HepG2 (cell line): ENCODE measurements around the gene GPC6. TPM values are rescaled to one million over a fixed set of nuclear protein-coding genes. Genes with fewer than 3 reads are reported as not detected.

ENCODE experiments used
- ATAC-seq: fragments of 200-7000 bp; cut with Tn5 transposase; 3 replicates; pipeline ENCODE4 v1.9.1; 2020; ENCODE audit warnings: mild to moderate bottlenecking, moderate library complexity
- BruUV-seq: library from RNA; stranded (reverse); fragments of 400-500 nt; replicated peaks from 2 replicates; lab custom pipeline; 2021; lab: Mats Ljungman, UMichigan
- CTCF ChIA-PET: fragments of 300-600 bp; formaldehyde crosslinking; extraction: SDS; loops from one replicate; lab custom pipeline; 2021; ENCODE audit warnings: low total read pairs, inconsistent platforms, low intra/inter-chr PET ratio; lab: Yijun Ruan, JAX
- POLR2A ChIA-PET: fragments of 350-600 bp; sonication (Branson Sonifier 250); formaldehyde crosslinking; loops from one replicate; lab custom pipeline; 2020; ENCODE audit warnings: antibody characterized with exemption, inconsistent platforms; lab: Yijun Ruan, JAX
- DNase-seq: peaks from one replicate; pipeline ENCODE4 v3.0.0-alpha.2; 2015; ENCODE audit warnings: low spot score
- FAIRE-seq: peaks from 3 replicates; lab custom pipeline; 2011; peaks lifted over from hg19 to GRCh38; lab: Jason Lieb, UNC
- H2AFZ ChIP-seq: one replicate; pipeline ENCODE4 v1.6.1; 2011; ENCODE audit warnings: low read length, inconsistent platforms
- H3K27ac ChIP-seq: fragments of 300-600 bp; 3 replicates; pipeline ENCODE4 v1.8.0; 2011; ENCODE audit warnings: mixed run types, mild to moderate bottlenecking, mixed read lengths, low read length, inconsistent platforms; ENCODE audit not compliant: insufficient read depth; ENCODE audit errors: extremely low read length
- H3K27me3 ChIP-seq, 2 experiments: fragments of 200-600 bp in 1 of 2; 2 replicates in 1 of 2; 3 replicates in 1 of 2; pipeline versions ENCODE4 v1.6.0 to v1.8.0; 2011; ENCODE audit warnings: low read length in 2 of 2, mild to moderate bottlenecking in 2 of 2, moderate library complexity in 2 of 2, inconsistent platforms in 1 of 2; ENCODE audit not compliant: insufficient read depth in 2 of 2, control insufficient read depth in 1 of 2
- H3K36me3 ChIP-seq, 2 experiments: fragments of 200-600 bp in 1 of 2; replicated peaks in 1 of 2; 2 replicates in 1 of 2; 3 replicates in 1 of 2; pipeline versions ENCODE4 v1.5.1 to v1.8.0; 2011; ENCODE audit warnings: low read length in 2 of 2, inconsistent platforms in 1 of 2; ENCODE audit not compliant: insufficient read depth in 2 of 2, control insufficient read depth in 1 of 2
- H3K4me1 ChIP-seq: 2 replicates; pipeline ENCODE4 v1.5.1; 2012; ENCODE audit warnings: low read length, inconsistent platforms; ENCODE audit not compliant: insufficient read depth
- H3K4me2 ChIP-seq: 2 replicates; pipeline ENCODE4 v1.6.0; 2011; ENCODE audit warnings: low read depth, low read length, inconsistent platforms
- H3K4me3 ChIP-seq, 3 experiments: fragments of 200-600 bp in 1 of 3; sonication (generic), shearing (Covaris generic) in 1 of 3; replicated peaks in 1 of 3; 2 replicates each; pipeline ENCODE4 v1.5.1; 2011 to 2016; ENCODE audit warnings: low read length in 3 of 3, inconsistent platforms in 2 of 3, low read depth in 2 of 3, mild to moderate bottlenecking in 2 of 3, control low read depth in 1 of 3, mixed read lengths in 1 of 3; ENCODE audit not compliant: insufficient read depth in 1 of 3
- H3K79me2 ChIP-seq: one replicate; pipeline ENCODE4 v1.6.1; 2011; ENCODE audit warnings: low read length, inconsistent platforms; ENCODE audit not compliant: insufficient read depth
- H3K9ac ChIP-seq: 2 replicates; pipeline ENCODE4 v1.6.0; 2011; ENCODE audit warnings: mild to moderate bottlenecking, low read depth, low read length, inconsistent platforms; ENCODE audit not compliant: insufficient read depth
- H3K9me3 ChIP-seq: 2 replicates; pipeline ENCODE4 v1.5.1; 2012; ENCODE audit warnings: mild to moderate bottlenecking, low read length
- H4K20me1 ChIP-seq: 2 replicates; pipeline ENCODE4 v1.6.0; 2011; ENCODE audit warnings: inconsistent platforms, mild to moderate bottlenecking, low read length, moderate library complexity; ENCODE audit not compliant: insufficient read depth
- FIP1L1 ChIP-seq: fragments of 200-400 bp; formaldehyde crosslinking; IDR thresholded peaks from 2 replicates; pipeline ENCODE4 v1.6.1; 2018; ENCODE audit warnings: low read depth, mild to moderate bottlenecking, low read length, moderate library complexity, borderline replicate concordance; ENCODE audit not compliant: insufficient read depth
- POLR2A ChIP-seq, 2 experiments: IDR thresholded peaks; 2 replicates each; pipeline ENCODE4 v1.6.1; 2011; ENCODE audit warnings: low read depth in 2 of 2, low read length in 2 of 2, mild to moderate bottlenecking in 1 of 2, moderate library complexity in 1 of 2; ENCODE audit not compliant: insufficient read depth in 1 of 2
- SP4 ChIP-seq: sonication (generic); formaldehyde crosslinking; IDR thresholded peaks from 2 replicates; pipeline ENCODE4 v1.8.1; 2023; ENCODE audit warnings: mild to moderate bottlenecking, missing genetic modification reagents
- ZNF777 ChIP-seq: sonication (generic); formaldehyde crosslinking; IDR thresholded peaks from 2 replicates; pipeline ENCODE4 v1.4.0; 2020; ENCODE audit warnings: missing genetic modification reagents
- WGBS: methylation state at CpG from one replicate; pipeline ENCODE4 v1.1.6; 2017; ENCODE audit warnings: low lambda C conversion rate; 5-methylcytosine and 5-hydroxymethylcytosine counted together
- in situ Hi-C: cut with HindIII; loops from 2 replicates; pipeline ENCODE4 v1.10.0; 2017; ENCODE audit warnings: low pct_unique_long_range_greater_than_20kb; ENCODE audit not compliant: extremely low pct_ligation_motif_present
- intact Hi-C: fragments of 100-400 bp; cut with micrococcal nuclease; formaldehyde crosslinking; loops from one replicate; pipeline ENCODE4 v1.10.0; 2022; ENCODE audit not compliant: unreplicated experiment
- polyA plus RNA-seq, 8 experiments: library from polyadenylated mRNA; depleted of rRNA in 3 of 8; stranded (reverse) in 7 of 8; unstranded in 1 of 8; fragments of >200 nt; fragmentation: Illumina TruSeq in 4 of 8; extraction: Trizol in 4 of 8; gene quantifications; 2 replicates each; pipeline versions ENCODE4 v1.2.1 to v1.2.3, GENCODE V29; 2011 to 2016; ENCODE audit warnings: low read depth in 4 of 8, missing spikeins in 1 of 8, mixed read lengths in 1 of 8; ENCODE audit not compliant: insufficient read depth in 1 of 8
- small RNA-seq, 3 experiments: library from RNA; depleted of rRNA; stranded (forward); fragments of <200 nt; gene quantifications; one replicate each; pipeline ENCODE3, GENCODE V24; 2012; ENCODE audit warnings: low read depth in 2 of 3, low replicate concordance in 1 of 3; ENCODE audit not compliant: insufficient read length in 3 of 3, insufficient read depth in 2 of 3
- total RNA-seq, 5 experiments: library from RNA; depleted of rRNA; stranded (reverse); fragments of >200 nt; fragmentation: Illumina TruSeq; extraction: Trizol; gene quantifications; 2 replicates each; pipeline ENCODE4 v1.2.3, GENCODE V29; 2016; ENCODE audit warnings: low read depth in 1 of 5
- TF ChIP-seq, protein P1 (sequence below): sonication (generic); formaldehyde crosslinking; IDR thresholded peaks from 2 replicates; pipeline ENCODE4 v1.4.0; 2020; ENCODE audit warnings: mild to moderate bottlenecking, missing genetic modification reagents
- TF ChIP-seq, protein P2 (sequence below): conservative IDR thresholded peaks from 2 replicates; pipeline ENCODE4 v1.6.1; 2018; ENCODE audit warnings: missing genetic modification reagents
- TF ChIP-seq, protein P3 (sequence below): sonication (generic); formaldehyde crosslinking; IDR thresholded peaks from 2 replicates; pipeline ENCODE4 v1.8.0; 2022; ENCODE audit warnings: missing genetic modification reagents, low read depth, mild to moderate bottlenecking, borderline replicate concordance
- TF ChIP-seq, protein P4 (sequence below): sonication (generic); formaldehyde crosslinking; IDR thresholded peaks from 2 replicates; pipeline ENCODE4 v1.4.0; 2020; ENCODE audit warnings: missing genetic modification reagents, low read depth, mild to moderate bottlenecking, borderline replicate concordance
- TF ChIP-seq, protein P5 (sequence below): sonication (generic); formaldehyde crosslinking; IDR thresholded peaks from 2 replicates; pipeline ENCODE4 v1.8.1; 2023; ENCODE audit warnings: missing genetic modification reagents, mild to moderate bottlenecking, borderline replicate concordance

GPC6 gene
- total and polyA plus RNA-seq, 2 of the 13 experiments (the other 11 are each of a cell fraction or from before 2014, with no cell fraction given), result 24.5 to 33.9 TPM

DNA sequence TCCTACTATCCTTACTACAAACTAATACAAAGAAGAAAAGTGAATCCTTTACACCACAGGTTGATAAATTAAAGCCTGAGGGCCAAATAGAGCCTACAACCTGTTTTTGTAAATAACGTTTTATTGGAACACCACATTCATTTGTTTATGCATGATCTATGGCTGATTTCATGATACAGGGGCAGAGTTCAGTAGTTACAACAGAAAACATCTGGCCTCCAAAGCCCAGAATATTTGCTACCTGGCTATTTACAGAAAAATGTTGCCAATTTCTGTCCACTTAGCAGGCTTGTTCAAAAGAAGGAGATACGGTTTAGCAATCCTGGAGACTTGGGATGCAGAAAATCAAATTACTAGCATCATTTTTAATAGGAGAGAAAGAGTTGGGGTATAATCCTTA is 1228.8 kb downstream of the GPC6 start:
- H3K9ac ChIP-seq, result no peak overlapping the region
- TF ChIP-seq, protein P1, sequence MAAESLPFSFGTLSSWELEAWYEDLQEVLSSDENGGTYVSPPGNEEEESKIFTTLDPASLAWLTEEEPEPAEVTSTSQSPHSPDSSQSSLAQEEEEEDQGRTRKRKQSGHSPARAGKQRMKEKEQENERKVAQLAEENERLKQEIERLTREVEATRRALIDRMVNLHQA (CRISPR knock-in tag), result no peak
- TF ChIP-seq POLR2A (IDR thresholded peaks at IDR 0.05; ENCODE audit: insufficient read depth in 1 of 2, low read depth in 2 of 2, low read length in 2 of 2) (no peak), FIP1L1 (no peak), ZNF777 (CRISPR knock-in tag) (no peak), SP4 (CRISPR knock-in tag) (no peak)
- TF ChIP-seq, protein P2, sequence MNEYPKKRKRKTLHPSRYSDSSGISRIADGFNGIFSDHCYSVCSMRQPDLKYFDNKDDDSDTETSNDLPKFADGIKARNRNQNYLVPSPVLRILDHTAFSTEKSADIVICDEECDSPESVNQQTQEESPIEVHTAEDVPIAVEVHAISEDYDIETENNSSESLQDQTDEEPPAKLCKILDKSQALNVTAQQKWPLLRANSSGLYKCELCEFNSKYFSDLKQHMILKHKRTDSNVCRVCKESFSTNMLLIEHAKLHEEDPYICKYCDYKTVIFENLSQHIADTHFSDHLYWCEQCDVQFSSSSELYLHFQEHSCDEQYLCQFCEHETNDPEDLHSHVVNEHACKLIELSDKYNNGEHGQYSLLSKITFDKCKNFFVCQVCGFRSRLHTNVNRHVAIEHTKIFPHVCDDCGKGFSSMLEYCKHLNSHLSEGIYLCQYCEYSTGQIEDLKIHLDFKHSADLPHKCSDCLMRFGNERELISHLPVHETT (CRISPR knock-in tag), result no peak
- TF ChIP-seq, protein P3, sequence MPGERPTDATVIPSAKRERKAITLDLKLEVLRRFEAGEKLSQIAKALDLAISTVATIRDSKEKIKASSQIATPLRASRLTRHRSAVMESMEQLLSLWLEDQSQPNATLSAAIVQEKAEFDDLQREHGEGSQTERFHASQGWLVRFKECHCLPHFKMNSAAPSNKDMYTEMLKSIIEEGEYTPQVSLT (CRISPR knock-in tag), result no peak
- TF ChIP-seq, protein P4, sequence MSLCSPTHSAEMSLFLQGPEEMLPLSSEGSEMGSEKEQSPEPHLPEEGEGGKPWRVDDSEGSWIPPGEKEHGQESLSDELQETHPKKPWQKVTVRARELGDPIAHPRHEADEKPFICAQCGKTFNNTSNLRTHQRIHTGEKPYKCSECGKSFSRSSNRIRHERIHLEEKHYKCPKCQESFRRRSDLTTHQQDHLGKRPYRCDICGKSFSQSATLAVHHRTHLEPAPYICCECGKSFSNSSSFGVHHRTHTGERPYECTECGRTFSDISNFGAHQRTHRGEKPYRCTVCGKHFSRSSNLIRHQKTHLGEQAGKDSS (CRISPR knock-in tag), result no peak
- TF ChIP-seq, protein P5, sequence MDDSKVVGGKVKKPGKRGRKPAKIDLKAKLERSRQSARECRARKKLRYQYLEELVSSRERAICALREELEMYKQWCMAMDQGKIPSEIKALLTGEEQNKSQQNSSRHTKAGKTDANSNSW (CRISPR knock-in tag), result no peak
- TF ChIP-seq, all 625 proteins: peak for 0
- in situ Hi-C loops, result no loop called here
- ChIA-PET CTCF (no interaction called here), POLR2A (no interaction called here)
- Histone ChIP-seq H3K4me3 (no peak overlapping the region), H3K36me3 (no peaks in the 10 kb centered on the region), H3K27ac (no peak overlapping the region), H3K4me1 (no peaks in the 10 kb centered on the region), H3K27me3 (no peaks in the 10 kb centered on the region), H3K79me2 (no peaks in the 10 kb centered on the region), H2AFZ (no peak overlapping the region), H3K4me2 (no peak overlapping the region), H4K20me1 (no peaks in the 10 kb centered on the region), H3K9me3 (no peaks in the 10 kb centered on the region)
- intact Hi-C loops, result no loop called here
- BruUV-seq, result no TSS peak
- WGBS, result 5% methylated on average over 2 of the region's 2 CpGs
- FAIRE-seq, result no peak
- ATAC-seq, result no peak
- DNase-seq, result no peak

Small RNAs within 50 kb of the gene (small RNA-seq; reads per million reads assigned to genes)
- 0 reads per million in 3 experiments for gene RNA5SP35
